HAP-1 (cell line): ENCODE results near the gene PMIS2.
A peak's percentile ranks its signal among the peaks of the same experiment; 100 is the strongest.

Experiments
- DNase-seq, 2 experiments: peaks; one replicate each; pipeline ENCODE4 v3.0.0-alpha.2; 2016 to 2020; ENCODE audit warnings: low spot score in 2 of 2
- H3K27me3 ChIP-seq: fragments of 250-450 bp; sonication (Bioruptor Pico); 2 replicates; pipeline ENCODE4 v1.5.1; 2020; ENCODE audit warnings: low read depth, mild to moderate bottlenecking, moderate library complexity
- H3K36me3 ChIP-seq: fragments of 250-450 bp; sonication (Bioruptor Pico); replicated peaks from 2 replicates; pipeline ENCODE4 v1.5.1; 2020; ENCODE audit warnings: mild to moderate bottlenecking
- H3K4me1 ChIP-seq: fragments of 250-450 bp; sonication (Bioruptor Pico); 2 replicates; pipeline ENCODE4 v1.5.1; 2020; ENCODE audit warnings: mild to moderate bottlenecking
- H3K4me3 ChIP-seq: fragments of 250-450 bp; sonication (Bioruptor Pico); 2 replicates; pipeline ENCODE4 v1.5.1; 2020; ENCODE audit warnings: mild to moderate bottlenecking, moderate library complexity
- H3K9me3 ChIP-seq: fragments of 250-450 bp; sonication (Bioruptor Pico); 2 replicates; pipeline ENCODE4 v1.5.1; 2020; ENCODE audit warnings: mild to moderate bottlenecking, moderate library complexity
- in situ Hi-C: fragments of 300-500 bp; cut with MboI; formaldehyde crosslinking; loops from 3 replicates; pipeline ENCODE4 v1.14.3; 2020; ENCODE audit warnings: low sequenced_read_pairs, inconsistent platforms, mixed read lengths

PMIS2 gene

GRCh38 chr19:35613574-35613973 lies 27.6 kb downstream of the PMIS2 start:
- H3K4me3 ChIP-seq, result no peak overlapping the region
- no peaks in the 10 kb centered on the region for H3K9me3 ChIP-seq
- no peaks in the 10 kb centered on the region for H3K27me3 ChIP-seq
- in situ Hi-C loops, result no loop called here
- H3K36me3 ChIP-seq, result peaks cover 15% of the 10 kb centered on the region
- no peak for DNase-seq
- peaks cover 5% of the 10 kb centered on the region for H3K4me1 ChIP-seq

GRCh38 chr19:35615036-35615435 lies 29.1 kb downstream of the PMIS2 start:
- no peaks in the 10 kb centered on the region for H3K9me3 ChIP-seq
- peaks cover 5% of the 10 kb centered on the region for H3K4me1 ChIP-seq
- H3K4me3 ChIP-seq, result no peak overlapping the region
- in situ Hi-C loops, result no loop called here
- H3K27me3 ChIP-seq, result no peaks in the 10 kb centered on the region
- DNase-seq, result no peak
- peaks cover 15% of the 10 kb centered on the region for H3K36me3 ChIP-seq

- DNase-seq, result no peak
- H3K9me3 ChIP-seq, result no peaks in the 10 kb centered on the region
- no peaks in the 10 kb centered on the region for H3K4me1 ChIP-seq
- in situ Hi-C loops, result no loop called here
- peaks cover 25% of the 10 kb centered on the region for H3K36me3 ChIP-seq
- H3K27me3 ChIP-seq, result no peaks in the 10 kb centered on the region
- no peak overlapping the region for H3K4me3 ChIP-seq
These were observed 32.9 kb downstream of the PMIS2 start for GRCh38 chr19:35618857-35619256.

- peaks cover 25% of the 10 kb centered on the region for H3K36me3 ChIP-seq
- no peaks in the 10 kb centered on the region for H3K9me3 ChIP-seq
- no peaks in the 10 kb centered on the region for H3K27me3 ChIP-seq
- in situ Hi-C loops, result no loop called here
- no peaks in the 10 kb centered on the region for H3K4me1 ChIP-seq
- no peak for DNase-seq
- no peak overlapping the region for H3K4me3 ChIP-seq
These were observed 33.4 kb downstream of the PMIS2 start for GRCh38 chr19:35619290-35619923.

GRCh38 chr19:35620001-35620400 lies 34.0 kb downstream of the PMIS2 start:
- Histone ChIP-seq H3K9me3 (no peaks in the 10 kb centered on the region), H3K36me3 (peaks cover 25% of the 10 kb centered on the region), H3K4me3 (no peak overlapping the region), H3K27me3 (no peaks in the 10 kb centered on the region), H3K4me1 (no peaks in the 10 kb centered on the region)
- in situ Hi-C loops, result no loop called here
- no peak for DNase-seq

GRCh38 chr19:35621708-35622107 lies 35.7 kb downstream of the PMIS2 start:
- no peaks in the 10 kb centered on the region for H3K4me1 ChIP-seq
- H3K27me3 ChIP-seq, result no peaks in the 10 kb centered on the region
- peaks cover 19% of the 10 kb centered on the region for H3K36me3 ChIP-seq
- in situ Hi-C loops, result no loop called here
- no peak overlapping the region for H3K4me3 ChIP-seq
- DNase-seq, result no peak
- H3K9me3 ChIP-seq, result no peaks in the 10 kb centered on the region

GRCh38 chr19:35622750-35623149 lies 36.8 kb downstream of the PMIS2 start:
- H3K4me3 ChIP-seq, result no peak overlapping the region
- in situ Hi-C loops, result no loop called here
- no peaks in the 10 kb centered on the region for H3K9me3 ChIP-seq
- DNase-seq, result no peak
- no peaks in the 10 kb centered on the region for H3K4me1 ChIP-seq
- no peaks in the 10 kb centered on the region for H3K27me3 ChIP-seq
- peaks cover 10% of the 10 kb centered on the region for H3K36me3 ChIP-seq

GRCh38 chr19:35623327-35624010 lies 37.5 kb downstream of the PMIS2 start:
- H3K36me3 ChIP-seq, result peaks cover 10% of the 10 kb centered on the region
- H3K4me1 ChIP-seq, result 0 out of 2 replicates have a peak, but pooled peaks cover 2% of the 10 kb centered on the region
- H3K27me3 ChIP-seq, result no peaks in the 10 kb centered on the region
- in situ Hi-C loops, result no loop called here
- DNase-seq, result no peak
- H3K9me3 ChIP-seq, result no peaks in the 10 kb centered on the region
- no peak overlapping the region for H3K4me3 ChIP-seq

GRCh38 chr19:35628264-35628564 lies 42.2 kb downstream of the PMIS2 start:
- H3K27me3 ChIP-seq, result no peaks in the 10 kb centered on the region
- no peak for DNase-seq
- in situ Hi-C loops, result no loop called here
- H3K4me1 ChIP-seq, result peaks cover 5% of the 10 kb centered on the region; the same call in 1 of the 2 replicates
- peaks cover 30% of the 10 kb centered on the region for H3K36me3 ChIP-seq
- H3K9me3 ChIP-seq, result no peaks in the 10 kb centered on the region
- peak overlapping the region; percentile 99 for H3K4me3 ChIP-seq

GRCh38 chr19:35628565-35629331 lies 42.8 kb downstream of the PMIS2 start, which contains the start of gene RBM42:
TSS of gene RBM42 (plus strand) at chr19:35629036. CDS start at chr19:35629154, 118 bp downstream.
- Histone ChIP-seq H3K4me1 (peaks cover 5% of the 10 kb centered on the region; the same call in 1 of the 2 replicates), H3K27me3 (no peaks in the 10 kb centered on the region), H3K9me3 (no peaks in the 10 kb centered on the region), H3K4me3 (peak within 1 kb of the TSS; percentile 99), H3K36me3 (peaks cover 34% of the 10 kb centered on the region)
- in situ Hi-C loops, result no loop called here
- DNase-seq, result peak; percentile 98 to 99

- no peaks in the 10 kb centered on the region for H3K27me3 ChIP-seq
- peak overlapping the region; percentile 99 for H3K4me3 ChIP-seq
- H3K4me1 ChIP-seq, result peaks cover 5% of the 10 kb centered on the region; the same call in 1 of the 2 replicates
- H3K9me3 ChIP-seq, result no peaks in the 10 kb centered on the region
- peaks cover 37% of the 10 kb centered on the region for H3K36me3 ChIP-seq
- in situ Hi-C loops, result no loop called here
- DNase-seq, result no peak
These were observed 43.3 kb downstream of the PMIS2 start for GRCh38 chr19:35629332-35629633.

- H3K9me3 ChIP-seq, result no peaks in the 10 kb centered on the region
- H3K36me3 ChIP-seq, result peaks cover 64% of the 10 kb centered on the region
- no peak overlapping the region for H3K4me3 ChIP-seq
- in situ Hi-C loops, result no loop called here
- no peaks in the 10 kb centered on the region for H3K27me3 ChIP-seq
- no peak for DNase-seq
- peaks cover 3% of the 10 kb centered on the region; the same call in 1 of the 2 replicates for H3K4me1 ChIP-seq
These were observed 47.9 kb downstream of the PMIS2 start for GRCh38 chr19:35633727-35634440.

GRCh38 chr19:35636651-35637050 lies 50.7 kb downstream of the PMIS2 start:
- no peak for DNase-seq
- H3K36me3 ChIP-seq, result peaks cover 49% of the 10 kb centered on the region
- H3K4me1 ChIP-seq, result no peaks in the 10 kb centered on the region
- in situ Hi-C loops, result no loop called here
- no peak overlapping the region for H3K4me3 ChIP-seq
- H3K27me3 ChIP-seq, result no peaks in the 10 kb centered on the region
- H3K9me3 ChIP-seq, result no peaks in the 10 kb centered on the region
